Aortic smooth muscle cell (primary cell): ENCODE results near the gene TAS2R3. TPM values are rescaled to one million over a fixed set of nuclear protein-coding genes. Genes with fewer than 3 reads are reported as not detected.

ENCODE experiments used
- total RNA-seq: library from RNA; depleted of rRNA; stranded (reverse); fragments of >200 nt; gene quantifications from 2 replicates; pipeline ENCODE4 v1.2.3, GENCODE V29; 2014

Gene TAS2R3
- 0.92 and 1.5 TPM in 2 replicates for total RNA-seq

GRCh38 chr7:141763797-141764196 lies at the start of gene TAS2R3:
TSS of gene TAS2R3 (plus strand) at chr7:141764097. CDS start at chr7:141764159, 62 bp downstream.

GRCh38 chr7:141737836-141738591 lies 25.9 kb upstream of the TAS2R3 start, which contains the start of gene SSBP1:
TSS of gene SSBP1 (plus strand) at chr7:141738358. CDS start at chr7:141739167, 809 bp downstream.

GRCh38 chr7:141776374-141776773 lies 12.5 kb downstream of the TAS2R3 start, which contains the start of gene TAS2R4:
TSS of gene TAS2R4 (plus strand) at chr7:141776674. CDS start at chr7:141778489, 1,815 bp downstream.

GRCh38 chr7:141789917-141790316 lies 26.0 kb downstream of the TAS2R3 start, which contains the start of gene TAS2R5:
TSS of gene TAS2R5 (plus strand) at chr7:141790217. CDS start at chr7:141790362, 145 bp downstream.

Other genes with a start within 250 kb of the TAS2R3 start
- gene AGK, start 212.7 kb upstream of the TAS2R3 start, total RNA-seq = 16.9 and 20.1 TPM in 2 replicates
- 7.5 and 9.0 TPM in 2 replicates for gene DENND11, start 61.9 kb upstream of the TAS2R3 start, total RNA-seq
- gene WEE2, start 55.7 kb upstream of the TAS2R3 start, total RNA-seq = not detected in 2 replicates
- gene SSBP1, start 25.7 kb upstream of the TAS2R3 start, total RNA-seq = 172 and 203 TPM in 2 replicates
- gene TAS2R4, start 12.6 kb downstream of the TAS2R3 start, total RNA-seq = 0.99 and 1.2 TPM in 2 replicates
- gene TAS2R5, start 26.1 kb downstream of the TAS2R3 start, total RNA-seq = 0.79 and 0.81 TPM in 2 replicates
- gene PRSS37, start 77.4 kb downstream of the TAS2R3 start, total RNA-seq = not detected in 2 replicates
- not detected in 2 replicates for gene OR9A4, start 152.3 kb downstream of the TAS2R3 start, total RNA-seq
- not detected in 2 replicates for gene CLEC5A, start 182.9 kb downstream of the TAS2R3 start, total RNA-seq
- gene TAS2R38, start 209.7 kb downstream of the TAS2R3 start, total RNA-seq = not detected in 2 replicates
- gene MGAM, start 231.8 kb downstream of the TAS2R3 start, total RNA-seq = under 0.01 and 0.06 TPM in 2 replicates